ENCODE results near the gene GTPBP8.
A peak's percentile ranks its signal among the peaks of the same experiment; 100 is the strongest.
"Not testable (repeated sequence)": the region's sequence is repeated elsewhere in the genome, so short reads cannot be mapped to it uniquely, and the experiment has no call there.

GTPBP8 gene

DNA sequence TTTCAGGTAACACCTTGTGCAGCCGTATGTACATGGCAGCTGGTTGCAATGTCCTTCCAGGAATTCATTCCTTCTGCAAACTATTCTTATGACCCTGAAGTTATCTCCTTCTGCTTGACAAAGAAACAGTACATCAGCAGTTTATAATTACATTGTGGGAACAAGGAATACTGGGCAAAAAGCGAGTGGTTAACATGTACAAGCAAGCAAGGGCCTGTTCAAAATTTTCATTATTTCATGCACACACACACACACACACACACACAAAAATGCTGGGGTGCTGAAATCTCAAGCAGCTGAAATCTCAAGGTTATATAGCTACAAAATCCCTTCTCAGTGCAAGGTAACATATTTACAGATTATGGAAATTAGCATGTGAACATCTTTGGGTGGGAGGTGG is 30.7 kb downstream of the GTPBP8 start:
- Mint-ChIP-seq H3K9me3 (no peaks in the 10 kb centered on the region), H3K4me3 (peak overlapping the region; percentile 26), H3K4me1 (peaks cover 49% of the 10 kb centered on the region), H3K27me3 (no peaks in the 10 kb centered on the region), H3K27ac (no peak overlapping the region), H3K36me3 (peaks cover 10% of the 10 kb centered on the region)

DNA sequence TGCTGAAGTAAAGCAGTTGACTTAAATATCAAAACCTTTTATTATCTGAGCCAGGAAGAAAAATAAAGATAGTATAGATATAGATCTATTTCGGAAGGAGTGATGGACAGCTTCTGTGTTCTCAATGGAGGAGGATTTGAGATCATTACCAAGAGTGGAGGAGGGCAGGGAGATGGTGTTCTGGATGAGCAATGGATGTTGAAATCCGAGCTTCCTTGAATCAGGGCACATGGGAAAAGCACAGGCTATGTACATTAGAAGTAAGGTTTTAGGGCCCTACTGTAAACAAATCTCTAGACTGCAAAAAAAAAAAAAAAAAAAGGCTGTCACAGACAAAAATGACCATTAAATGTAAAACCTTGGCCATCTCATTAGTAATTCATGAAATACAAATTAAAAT is 43.2 kb downstream of the GTPBP8 start:
- H3K27ac Mint-ChIP-seq, result no peak overlapping the region
- H3K4me3 Mint-ChIP-seq, result no peak overlapping the region
- H3K9me3 Mint-ChIP-seq, result no peaks in the 10 kb centered on the region
- no peaks in the 10 kb centered on the region for H3K27me3 Mint-ChIP-seq
- no peaks in the 10 kb centered on the region for H3K4me1 Mint-ChIP-seq
- H3K36me3 Mint-ChIP-seq, result no peaks in the 10 kb centered on the region

DNA sequence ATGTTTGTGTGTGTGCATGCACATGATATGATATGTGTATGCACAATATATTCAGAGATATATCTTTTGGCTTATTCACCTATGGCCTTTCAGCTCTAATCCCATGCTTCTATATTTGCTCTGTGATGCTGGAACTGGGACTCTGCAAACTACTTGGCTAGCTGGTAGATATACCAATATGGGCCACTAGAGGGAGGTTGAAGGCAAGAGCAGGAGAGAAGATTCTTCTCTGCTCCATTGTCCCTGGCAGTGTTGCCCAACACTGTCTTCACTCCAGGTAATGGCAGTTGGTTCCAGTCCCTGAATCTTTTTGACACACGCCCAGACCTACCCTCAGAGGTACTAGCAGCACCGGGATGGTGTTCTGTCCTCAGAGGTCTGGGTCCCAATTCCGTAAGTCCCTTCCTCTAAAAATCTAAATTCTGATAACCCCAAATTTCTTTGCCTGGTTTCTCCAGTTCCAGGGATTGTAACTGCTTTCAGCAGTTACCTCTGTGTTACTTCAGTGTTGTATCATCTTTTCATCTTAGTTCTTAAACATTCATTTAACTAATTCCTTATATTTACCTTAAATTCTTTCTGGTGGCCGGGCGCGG is 44.7 kb downstream of the GTPBP8 start:
- H3K27ac Mint-ChIP-seq, result no peak overlapping the region
- H3K4me1 Mint-ChIP-seq, result no peaks in the 10 kb centered on the region
- H3K36me3 Mint-ChIP-seq, result no peaks in the 10 kb centered on the region
- no peak overlapping the region for H3K4me3 Mint-ChIP-seq
- no peaks in the 10 kb centered on the region for H3K27me3 Mint-ChIP-seq
- no peaks in the 10 kb centered on the region for H3K9me3 Mint-ChIP-seq

DNA sequence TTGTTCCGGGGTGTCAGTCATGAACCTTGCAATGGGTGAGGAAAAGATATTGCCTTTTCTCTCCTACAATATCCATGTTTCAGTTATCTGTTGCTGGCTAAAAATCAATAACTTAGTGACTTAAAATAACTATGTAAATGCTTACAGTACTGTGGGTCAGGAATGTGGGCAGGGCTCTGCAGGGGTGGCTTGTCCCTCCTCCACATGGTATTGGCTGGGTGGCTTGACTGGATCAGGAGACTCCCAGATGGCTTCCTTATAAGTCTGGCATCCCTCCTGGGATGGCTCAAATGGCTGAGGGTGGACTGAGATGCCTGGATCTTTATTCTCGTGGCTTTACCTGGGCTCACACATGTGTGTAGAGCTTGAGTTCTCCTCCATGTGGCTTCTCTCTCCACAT is 47.5 kb downstream of the GTPBP8 start:
- Mint-ChIP-seq H3K27ac (no peak overlapping the region), H3K27me3 (no peaks in the 10 kb centered on the region), H3K4me3 (no peak overlapping the region), H3K9me3 (no peaks in the 10 kb centered on the region), H3K36me3 (peaks cover 1% of the 10 kb centered on the region), H3K4me1 (no peaks in the 10 kb centered on the region)

DNA sequence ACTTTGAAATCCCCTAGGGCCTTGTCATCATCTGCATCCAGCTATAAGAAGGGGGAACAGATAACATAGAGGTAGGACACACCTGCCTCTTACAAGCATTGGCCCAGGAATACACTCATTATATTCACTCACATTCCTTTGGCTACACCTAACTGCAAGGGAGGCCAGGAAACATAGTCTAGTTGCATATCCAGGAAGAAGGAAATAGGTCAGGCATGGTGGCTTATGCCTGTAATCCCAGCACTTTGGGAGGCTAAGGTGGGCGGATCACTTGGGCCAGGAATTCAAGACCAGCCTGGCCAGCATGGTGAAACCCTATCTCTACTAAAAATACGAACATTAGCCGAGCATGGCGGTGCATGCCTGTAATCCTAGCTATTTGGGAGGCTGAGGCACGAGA is 48.8 kb downstream of the GTPBP8 start:
- Mint-ChIP-seq H3K27ac (no peak overlapping the region), H3K4me3 (no peak overlapping the region), H3K36me3 (peaks cover 1% of the 10 kb centered on the region), H3K9me3 (no peaks in the 10 kb centered on the region), H3K27me3 (no peaks in the 10 kb centered on the region), H3K4me1 (no peaks in the 10 kb centered on the region)

DNA sequence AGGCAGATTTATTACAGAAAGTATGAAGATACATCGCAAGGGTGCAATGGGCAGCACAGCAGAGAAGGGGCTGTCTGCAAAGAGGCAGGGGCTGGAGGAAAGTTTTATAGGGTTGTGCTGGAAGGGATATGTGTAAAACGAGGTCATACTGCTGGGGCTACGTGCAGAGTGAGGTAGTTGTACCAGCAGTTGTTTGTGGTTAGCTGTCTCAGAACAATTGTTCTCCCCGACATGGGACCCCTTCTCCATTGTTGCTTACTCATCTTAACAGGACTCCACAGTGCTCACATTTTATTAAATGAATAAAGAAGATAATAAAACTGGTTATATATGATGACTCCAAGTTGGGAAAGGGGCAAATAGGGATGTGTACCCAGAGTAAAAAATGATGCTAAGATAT is 49.4 kb downstream of the GTPBP8 start:
- Mint-ChIP-seq H3K9me3 (no peaks in the 10 kb centered on the region), H3K36me3 (peaks cover 2% of the 10 kb centered on the region), H3K27me3 (no peaks in the 10 kb centered on the region), H3K4me1 (no peaks in the 10 kb centered on the region), H3K27ac (no peak overlapping the region), H3K4me3 (no peak overlapping the region)

DNA sequence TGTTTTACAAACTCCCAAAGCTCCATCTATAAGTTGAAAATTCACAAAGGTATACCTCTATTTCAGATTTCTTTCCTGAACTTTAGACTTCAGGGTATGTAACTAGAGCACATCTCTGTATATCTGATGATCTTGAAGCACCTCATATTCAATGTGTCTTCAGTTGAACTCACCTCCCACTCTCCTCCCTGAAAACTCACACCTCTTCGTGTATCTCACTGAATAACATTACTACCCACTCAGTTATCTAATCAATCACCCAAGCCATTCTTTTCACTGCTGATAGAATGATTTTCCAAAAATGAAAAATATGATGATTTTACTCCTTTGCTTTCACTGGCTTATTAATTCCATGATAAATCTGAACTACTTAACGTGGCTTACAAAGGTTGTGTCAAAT is 52.9 kb downstream of the GTPBP8 start:
- Mint-ChIP-seq H3K4me1 (no peaks in the 10 kb centered on the region), H3K9me3 (no peaks in the 10 kb centered on the region), H3K36me3 (peaks cover 6% of the 10 kb centered on the region), H3K4me3 (no peak overlapping the region), H3K27ac (no peak overlapping the region), H3K27me3 (no peaks in the 10 kb centered on the region)

DNA sequence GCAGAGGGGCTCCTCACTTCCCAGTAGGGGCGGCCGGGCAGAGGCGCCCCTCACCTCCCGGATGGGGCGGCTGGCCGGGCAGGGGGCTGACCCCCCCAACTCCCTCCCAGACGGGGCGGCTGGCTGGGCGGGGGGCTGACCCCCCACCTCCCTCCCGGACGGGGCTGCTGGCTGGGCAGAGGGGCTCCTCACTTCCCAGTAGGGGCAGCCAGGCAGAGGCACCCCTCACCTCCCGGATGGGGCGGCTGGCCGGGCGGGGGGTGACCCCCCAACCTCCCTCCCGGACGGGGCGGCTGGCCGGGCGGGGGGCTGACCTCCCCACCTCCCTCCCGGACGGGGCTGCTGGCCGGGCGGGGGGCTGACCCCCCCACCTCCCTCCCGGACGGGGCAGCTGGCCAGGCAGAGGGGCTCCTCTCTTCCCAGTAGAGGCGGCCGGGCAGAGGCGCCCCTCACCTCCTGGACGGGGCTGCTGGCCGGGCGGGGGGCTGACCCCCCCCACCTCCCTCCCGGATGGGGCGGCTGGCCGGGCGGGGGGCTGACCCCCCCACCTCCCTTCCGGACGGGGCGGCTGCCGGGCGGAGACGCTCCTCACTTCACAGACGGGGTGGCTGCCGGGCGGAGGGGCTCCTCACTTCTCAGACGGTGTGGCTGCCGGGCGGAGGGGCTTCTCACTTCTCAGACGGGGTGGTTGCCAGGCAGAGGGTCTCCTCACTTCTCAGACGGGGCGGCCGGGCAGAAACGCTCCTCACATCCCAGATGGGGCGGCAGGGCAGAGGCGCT is 55.6 kb downstream of the GTPBP8 start:
- H3K27ac Mint-ChIP-seq, H3K4me1 Mint-ChIP-seq, H3K4me3 Mint-ChIP-seq: not testable (repeated sequence)

DNA sequence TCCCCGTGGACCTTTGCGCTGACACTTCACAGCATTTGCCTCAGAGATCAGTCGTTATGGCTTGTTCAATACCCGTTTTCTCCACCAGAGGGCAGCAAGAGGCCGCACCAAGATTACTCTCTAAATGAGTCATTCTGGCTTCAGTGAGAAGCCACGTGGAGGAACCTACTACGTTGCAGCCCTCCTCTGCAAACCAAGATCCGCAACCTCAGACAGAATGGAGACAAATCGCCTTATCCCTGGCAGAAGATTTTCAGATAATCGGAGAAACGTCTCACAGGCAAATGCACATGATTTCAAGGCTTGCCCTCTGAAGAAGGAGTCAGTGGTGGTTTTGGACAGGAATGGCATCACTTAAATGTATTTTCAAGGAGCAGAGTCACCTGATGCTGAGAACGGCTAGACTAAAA is 60.5 kb downstream of the GTPBP8 start:
- H3K36me3 Mint-ChIP-seq, result peaks cover 2% of the 10 kb centered on the region
- H3K4me1 Mint-ChIP-seq, result peaks cover 7% of the 10 kb centered on the region
- H3K27me3 Mint-ChIP-seq, result no peaks in the 10 kb centered on the region
- H3K27ac Mint-ChIP-seq, result no peak overlapping the region
- no peak overlapping the region for H3K4me3 Mint-ChIP-seq
- no peaks in the 10 kb centered on the region for H3K9me3 Mint-ChIP-seq

More for the DNA sequence above, 55.6 kb downstream of the GTPBP8 start:
- H3K27me3 Mint-ChIP-seq, H3K9me3 Mint-ChIP-seq, H3K36me3 Mint-ChIP-seq: not testable (repeated sequence)
